DMS114 treated with DMSO at 0.1 percent for 48 hours (cell line): Measurements from ENCODE around the gene SPTAN1.
"Not testable (repeated sequence)": the region's sequence is repeated elsewhere in the genome, so short reads cannot be mapped to it uniquely, and the experiment has no call there.

Source experiments
- DNase-seq: peaks from one replicate; lab custom pipeline; 2025; ENCODE audit not compliant: unreplicated experiment; lab: John Stamatoyannopoulos, UW

SPTAN1 gene

DNA sequence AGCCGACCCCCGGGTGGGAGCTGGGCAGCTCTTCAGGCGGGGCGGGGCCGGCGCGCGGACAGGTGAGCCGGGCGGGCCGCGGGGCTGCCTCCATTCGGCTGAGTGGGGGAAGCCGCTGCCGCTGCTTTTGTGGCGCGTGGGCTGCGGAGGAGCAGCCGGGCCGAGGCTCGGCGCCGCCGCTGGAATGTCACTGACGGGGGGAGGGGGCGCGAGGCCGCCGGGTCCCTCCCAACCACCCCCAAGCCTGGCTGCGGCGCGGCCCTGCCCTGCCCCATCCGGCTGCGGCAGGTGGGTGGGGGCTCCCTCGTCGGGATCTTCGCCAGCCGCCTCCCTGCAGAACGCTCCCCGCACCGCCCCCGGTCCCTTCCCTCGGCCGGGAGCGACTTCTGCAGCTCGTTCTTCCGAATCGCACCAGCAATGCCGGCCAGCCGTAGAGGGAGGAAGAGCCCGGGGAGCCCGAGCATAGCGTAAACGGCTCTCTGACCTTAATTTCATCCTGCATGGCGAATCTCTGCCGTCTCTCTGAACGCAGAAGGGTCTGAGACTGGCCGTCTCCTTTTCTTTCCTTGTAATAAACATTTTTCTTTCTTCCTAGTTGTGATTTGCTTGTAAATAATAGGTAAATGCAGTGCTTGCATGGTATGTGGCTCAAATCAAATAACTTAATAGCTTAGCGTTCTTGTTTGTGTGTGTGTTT lies 505 bp downstream of the SPTAN1 start:
- no peak for DNase-seq

DNA sequence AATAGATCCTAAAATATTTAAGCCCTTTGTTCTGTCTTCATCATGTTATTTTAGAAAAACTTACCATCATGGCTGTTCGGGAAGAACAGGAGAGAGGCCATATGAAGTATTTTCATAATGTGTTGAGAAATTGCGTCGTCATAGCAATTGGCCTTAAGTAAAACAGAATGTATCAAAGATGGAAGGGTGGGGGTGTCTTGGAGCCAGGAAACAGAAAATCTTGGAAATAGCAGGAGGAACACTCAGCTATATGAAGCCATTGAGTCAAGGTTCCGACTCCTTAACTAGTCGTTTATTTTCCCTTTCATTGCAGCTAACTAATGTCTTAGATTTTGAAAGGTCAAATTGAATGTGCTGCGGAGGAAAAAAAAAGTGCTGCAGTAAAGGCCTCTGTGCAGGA lies 1.3 kb downstream of the SPTAN1 start:
- peak; percentile 27 for DNase-seq

DNA sequence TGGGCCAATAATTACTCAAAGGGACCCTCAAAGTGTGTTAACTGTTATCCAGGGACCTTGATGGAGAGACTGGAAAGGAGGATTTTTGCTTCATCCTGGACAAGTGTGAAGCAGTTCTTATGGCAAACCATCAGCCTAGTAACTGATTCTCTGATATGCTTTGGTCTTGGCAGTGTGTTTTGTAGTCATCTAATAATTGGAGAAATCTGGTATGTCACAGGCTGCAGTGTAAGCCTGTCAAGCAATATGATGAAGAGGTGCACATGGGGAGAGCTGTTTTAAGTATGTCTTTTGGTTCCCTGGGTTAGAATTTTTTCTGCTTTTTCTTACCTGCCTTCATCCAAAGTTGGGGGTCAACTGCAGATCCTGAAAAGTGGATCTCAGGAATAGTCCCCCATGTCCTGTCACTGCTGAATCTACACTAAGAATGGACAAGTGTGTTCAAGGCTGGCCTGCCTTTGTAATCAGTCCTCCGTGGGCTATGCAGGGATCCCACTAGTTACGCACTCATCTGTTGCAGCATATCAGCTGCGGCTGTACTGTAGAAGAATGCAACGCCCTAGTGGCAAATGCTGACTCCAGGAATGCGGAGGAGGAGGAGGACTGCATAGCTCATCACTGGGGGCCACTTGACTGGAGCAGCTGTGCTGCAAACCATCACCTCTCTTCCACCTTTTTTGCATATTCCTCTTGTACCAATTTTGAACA lies 1.9 kb downstream of the SPTAN1 start:
- peak; percentile 41 for DNase-seq

DNA sequence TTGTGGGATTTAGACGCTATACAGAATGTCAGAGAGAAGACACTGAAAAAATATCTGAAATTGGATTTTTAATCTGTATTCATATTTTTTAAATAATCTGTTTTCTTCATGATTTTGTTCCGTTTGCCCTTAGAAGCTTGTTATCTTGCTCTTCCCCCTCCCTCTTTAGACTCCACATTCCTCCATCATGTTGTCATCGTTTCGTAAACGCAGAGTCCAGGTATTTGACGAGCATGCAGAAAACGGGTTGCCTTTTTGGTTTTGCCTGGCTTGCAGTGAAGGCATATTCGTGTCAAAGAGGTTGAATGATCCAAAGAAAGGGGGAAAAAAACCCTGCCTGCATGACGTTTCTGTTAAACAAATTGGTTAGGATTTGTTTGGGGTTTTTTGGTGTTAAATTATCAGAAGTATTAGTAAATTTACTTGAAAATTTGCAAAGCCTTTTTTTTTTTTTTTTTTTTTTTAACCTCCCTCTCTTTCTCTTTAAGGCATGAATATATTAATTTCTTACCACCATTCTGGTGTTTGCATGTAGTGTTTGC lies 2.9 kb downstream of the SPTAN1 start:
- no peak for DNase-seq

DNA sequence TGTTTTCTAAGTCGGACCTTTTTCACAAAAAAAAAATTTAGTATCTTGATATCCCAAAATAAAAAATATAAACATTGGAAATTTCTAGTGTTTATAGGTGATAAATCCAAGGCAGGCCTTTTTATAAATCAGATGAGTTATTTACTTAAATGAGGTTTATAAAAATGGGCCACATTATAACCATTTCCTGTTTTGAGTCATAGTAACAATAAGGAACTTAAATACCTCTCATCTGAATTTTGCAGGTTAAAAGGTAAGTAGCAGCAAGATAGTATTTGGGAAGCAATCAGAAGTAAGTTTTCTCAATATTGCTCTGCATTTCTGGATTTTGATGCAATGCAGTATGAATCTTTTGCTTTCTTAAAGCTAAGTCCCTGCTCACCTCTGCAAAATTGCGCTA lies 3.9 kb downstream of the SPTAN1 start:
- no peak for DNase-seq

DNA sequence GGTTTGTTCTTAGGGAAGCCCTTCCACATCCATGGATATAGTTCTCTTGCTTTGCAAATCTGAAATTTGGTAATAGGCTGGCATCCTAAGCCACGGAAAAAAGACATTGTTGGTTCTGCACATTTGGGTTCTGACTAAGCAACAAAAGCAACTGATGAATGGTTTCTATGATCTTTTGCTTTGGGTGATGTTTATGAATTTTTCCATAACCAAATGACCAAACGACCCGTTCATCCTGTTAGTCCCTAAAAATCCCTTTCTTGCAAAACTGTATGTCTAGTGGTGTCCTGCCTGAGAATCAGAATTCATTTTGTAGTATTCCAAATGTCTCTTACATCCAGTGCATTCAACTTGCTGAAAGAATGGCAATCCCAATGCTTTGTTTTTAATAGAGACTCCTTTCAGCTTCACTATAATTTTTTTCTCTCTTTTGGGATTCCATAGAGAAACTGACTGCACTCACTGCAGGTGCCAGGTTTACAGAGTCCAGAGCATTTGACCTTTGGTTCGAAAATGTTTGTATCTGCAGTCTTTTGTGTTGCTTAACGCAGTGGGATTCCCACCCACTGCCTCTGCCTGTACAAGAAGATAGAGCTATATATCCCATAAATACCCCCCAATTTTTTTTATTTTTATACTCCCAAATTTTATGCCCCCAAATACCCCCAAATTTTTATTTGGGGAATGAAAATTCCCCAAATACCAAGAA lies 4.7 kb downstream of the SPTAN1 start:
- no peak for DNase-seq

DNA sequence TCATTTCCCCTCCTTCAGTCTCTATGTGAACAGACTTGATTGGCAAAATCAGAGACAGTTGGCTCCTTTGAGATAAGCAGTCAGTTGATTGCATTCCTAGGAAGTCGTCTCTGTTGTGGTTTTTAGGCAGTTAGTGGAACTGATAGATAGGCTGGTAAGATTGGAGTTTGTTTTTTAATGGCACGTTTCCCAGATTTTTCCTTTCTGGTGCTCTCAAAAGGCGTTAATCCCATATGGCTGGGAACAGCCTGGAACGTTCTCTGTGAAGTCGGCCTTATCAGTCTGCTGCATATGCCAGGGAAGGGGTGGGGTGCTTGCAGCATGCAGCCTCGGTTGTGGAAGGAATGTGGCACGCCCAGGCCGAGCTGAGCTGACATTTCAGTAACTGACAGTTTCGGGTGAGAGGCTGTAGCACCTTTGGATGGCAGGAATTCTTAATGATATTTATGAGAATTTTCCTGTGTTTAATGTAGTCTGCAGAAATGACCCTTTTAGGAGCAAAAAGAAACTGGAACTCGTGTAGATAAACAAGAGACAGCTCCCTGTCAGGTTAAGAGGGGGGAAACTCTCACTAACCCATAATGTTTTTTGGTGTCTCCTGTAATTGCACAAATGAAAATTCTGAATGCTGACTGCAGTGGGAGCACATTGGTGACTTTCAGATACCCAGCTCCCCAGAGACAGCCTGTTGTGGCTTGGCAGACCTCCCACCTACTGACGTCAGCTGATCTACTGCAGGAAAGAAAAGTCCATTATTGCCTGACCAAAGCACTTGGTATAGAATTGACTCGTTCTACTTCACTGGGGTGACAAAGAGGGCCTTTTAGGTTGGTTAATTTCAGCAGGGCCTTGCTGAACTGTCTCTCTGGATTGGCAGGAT lies 6.3 kb downstream of the SPTAN1 start:
- DNase-seq: no peak

DNA sequence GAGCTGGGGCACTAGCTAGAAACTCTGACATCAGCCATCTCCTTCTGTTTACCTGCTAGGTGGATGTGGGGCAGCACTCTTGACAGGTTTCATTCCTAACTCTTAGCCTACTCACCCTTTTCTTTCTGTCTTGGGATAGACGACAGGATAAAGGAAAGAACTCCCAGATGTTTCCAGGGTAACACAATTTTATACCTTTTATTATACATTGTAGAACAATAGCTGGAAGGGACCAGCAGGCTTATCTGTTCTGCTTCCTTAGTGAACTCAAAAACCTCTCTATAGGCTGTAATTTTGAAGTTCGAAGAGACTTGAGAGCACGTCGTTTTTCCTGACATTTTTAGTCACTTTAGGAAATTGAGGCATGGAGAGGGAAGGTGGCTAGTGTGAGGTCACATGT lies 13.2 kb downstream of the SPTAN1 start:
- DNase-seq: no peak

DNA sequence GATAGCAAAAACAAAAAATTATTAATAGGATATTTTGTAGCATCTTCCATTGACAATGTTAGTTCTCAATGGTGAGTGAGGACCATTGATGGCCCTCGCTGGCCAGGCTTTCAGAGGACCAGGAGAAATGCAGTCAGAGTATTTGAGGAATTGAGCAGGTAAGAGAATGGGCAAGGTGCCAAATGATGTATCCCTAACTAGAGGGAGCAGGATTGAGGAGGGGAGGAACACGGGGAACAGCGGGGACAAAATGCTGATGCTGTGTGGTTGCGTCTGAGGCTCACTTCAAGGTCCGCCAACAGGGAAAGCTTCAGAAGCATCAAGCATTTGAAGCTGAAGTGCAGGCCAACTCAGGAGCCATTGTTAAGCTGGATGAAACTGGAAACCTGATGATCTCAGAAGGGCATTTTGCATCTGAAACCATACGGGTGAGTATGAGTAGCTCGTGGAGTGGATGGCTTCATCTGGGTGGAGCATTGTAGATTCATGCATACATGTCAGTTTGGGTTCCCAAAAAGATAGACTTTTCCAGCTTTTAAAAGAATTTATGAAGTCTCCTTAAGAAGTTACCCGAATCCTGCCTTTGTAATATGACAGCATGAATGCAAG lies 16.2 kb downstream of the SPTAN1 start:
- DNase-seq: no peak

DNA sequence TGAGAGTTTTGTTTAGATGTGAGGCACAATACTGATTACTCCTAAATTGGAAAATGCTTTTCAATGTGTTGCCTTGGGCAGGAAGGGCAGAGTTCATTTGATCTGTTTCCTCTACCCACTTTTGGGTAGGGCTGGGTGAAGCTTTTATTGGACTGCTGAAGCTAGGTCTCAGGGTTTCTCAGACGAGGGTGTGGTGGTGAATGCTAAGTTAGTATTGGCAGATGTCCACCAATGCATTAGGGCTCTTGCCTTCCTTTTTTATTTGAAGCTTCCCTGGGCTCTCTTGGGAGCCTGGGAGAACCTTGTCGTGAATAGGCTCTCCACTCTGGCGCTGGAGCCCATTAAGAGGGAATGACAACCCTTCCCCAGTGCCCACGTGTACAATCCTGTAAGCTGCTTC lies 23.1 kb downstream of the SPTAN1 start:
- DNase-seq: no peak

DNA sequence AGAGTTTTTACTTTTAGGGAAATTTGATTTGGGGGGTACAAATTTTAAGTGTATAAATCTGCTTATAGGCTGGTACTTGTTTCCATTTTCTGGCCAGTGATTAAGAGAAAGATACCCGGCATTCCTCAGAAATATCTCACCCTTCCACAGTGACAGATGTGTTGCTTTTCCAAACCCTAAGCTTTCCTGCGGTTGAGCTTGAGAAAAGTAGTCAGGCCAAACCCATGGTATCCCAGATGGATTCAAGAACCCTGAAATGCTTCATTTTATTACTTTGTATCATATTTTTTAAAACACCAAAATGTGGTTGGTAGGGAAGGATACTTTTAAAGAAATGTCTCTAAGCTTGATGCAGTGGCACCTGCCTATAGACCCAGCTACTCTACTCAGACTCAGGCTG lies 23.5 kb downstream of the SPTAN1 start:
- no peak for DNase-seq

DNA sequence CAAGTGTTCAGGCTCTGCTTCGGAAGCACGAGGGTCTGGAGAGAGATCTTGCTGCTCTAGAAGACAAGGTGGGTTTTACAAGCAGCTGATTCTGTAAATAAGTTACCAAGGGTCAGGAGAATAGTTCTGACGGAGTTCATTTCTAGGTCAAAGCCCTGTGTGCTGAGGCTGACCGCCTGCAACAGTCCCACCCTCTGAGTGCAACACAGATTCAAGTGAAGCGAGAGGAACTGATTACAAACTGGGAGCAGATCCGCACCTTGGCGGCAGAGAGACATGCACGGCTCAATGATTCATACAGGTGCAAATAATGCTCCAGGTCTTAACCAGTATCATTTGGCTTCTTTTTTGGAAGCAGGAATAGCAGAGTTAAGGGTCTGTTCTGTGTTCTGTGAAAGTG lies 24.8 kb downstream of the SPTAN1 start:
- DNase-seq: no peak

DNA sequence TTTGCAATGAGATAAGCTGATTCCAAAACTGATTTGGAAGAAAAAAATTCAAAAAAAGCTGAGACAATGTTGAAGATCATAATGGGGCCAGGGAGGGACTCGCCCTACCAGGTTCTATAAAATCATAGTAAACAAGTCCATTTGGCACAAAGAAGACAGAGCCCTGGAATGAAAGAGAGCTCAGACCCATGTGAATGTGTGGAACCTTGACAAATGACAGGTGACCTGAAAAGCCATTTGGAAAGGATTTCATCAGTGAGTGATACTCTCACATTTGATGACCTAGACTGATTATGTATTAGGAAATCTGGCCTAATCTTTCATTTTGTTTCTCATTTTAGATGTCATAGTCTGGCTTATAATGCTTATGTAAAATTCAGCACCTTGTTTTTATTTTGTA lies 26.8 kb downstream of the SPTAN1 start:
- no peak for DNase-seq

DNA sequence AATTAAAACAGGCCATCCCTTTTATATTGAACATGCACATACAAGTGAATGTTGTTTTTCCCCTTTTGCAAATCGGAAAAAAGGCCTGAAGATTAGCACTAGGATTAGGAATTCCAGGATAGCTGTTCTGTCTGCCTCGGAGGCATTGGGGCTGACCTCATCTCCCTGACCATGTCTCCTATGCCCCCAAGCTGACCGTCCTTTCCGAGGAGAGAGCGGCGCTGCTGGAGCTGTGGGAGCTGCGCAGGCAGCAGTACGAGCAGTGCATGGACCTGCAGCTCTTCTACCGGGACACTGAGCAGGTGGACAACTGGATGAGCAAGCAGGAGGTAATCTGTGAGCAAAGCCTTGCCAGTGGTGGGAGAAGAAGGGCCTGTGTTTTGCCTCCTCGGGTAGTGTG lies 28.3 kb downstream of the SPTAN1 start:
- DNase-seq: no peak

DNA sequence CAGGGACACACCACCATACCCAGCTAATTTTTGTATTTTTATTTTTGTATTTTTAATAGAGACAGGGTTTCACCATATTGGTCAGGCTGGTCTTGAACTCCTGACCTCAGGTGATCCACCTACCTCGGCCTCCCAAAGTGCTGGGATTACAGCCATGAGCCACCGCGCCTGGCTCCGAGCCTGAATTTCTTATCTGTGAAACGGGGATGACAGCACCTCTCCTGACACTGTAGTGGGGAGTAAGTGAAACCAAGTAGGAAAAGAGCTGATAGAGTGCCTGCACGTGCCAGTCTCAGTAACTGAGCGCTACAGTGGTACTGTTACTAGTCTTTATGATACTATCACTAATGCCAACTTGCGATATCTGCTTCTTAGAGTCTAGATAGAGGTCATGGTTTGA lies 32.8 kb downstream of the SPTAN1 start:
- not testable (repeated sequence) for DNase-seq

DNA sequence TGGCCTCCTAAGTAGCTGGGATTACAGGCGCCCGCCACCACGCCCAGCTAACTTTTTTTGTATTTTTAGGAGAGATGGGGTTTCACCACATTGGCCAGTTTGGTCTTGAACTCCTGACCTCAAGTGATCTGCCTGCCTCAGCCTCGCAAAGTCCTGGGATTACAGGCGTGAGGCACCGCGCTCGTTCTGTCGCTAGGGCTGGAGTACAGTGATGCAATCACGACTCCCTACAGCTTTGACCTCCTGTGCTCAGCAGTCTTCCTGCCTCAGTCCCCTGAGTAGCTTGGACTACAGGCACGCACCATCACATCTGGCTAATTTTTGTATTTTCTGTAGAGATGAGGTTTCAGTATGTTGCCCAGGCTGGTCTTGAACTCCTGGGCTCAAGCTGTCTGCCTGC lies 34.5 kb downstream of the SPTAN1 start:
- DNase-seq: not testable (repeated sequence)

DNA sequence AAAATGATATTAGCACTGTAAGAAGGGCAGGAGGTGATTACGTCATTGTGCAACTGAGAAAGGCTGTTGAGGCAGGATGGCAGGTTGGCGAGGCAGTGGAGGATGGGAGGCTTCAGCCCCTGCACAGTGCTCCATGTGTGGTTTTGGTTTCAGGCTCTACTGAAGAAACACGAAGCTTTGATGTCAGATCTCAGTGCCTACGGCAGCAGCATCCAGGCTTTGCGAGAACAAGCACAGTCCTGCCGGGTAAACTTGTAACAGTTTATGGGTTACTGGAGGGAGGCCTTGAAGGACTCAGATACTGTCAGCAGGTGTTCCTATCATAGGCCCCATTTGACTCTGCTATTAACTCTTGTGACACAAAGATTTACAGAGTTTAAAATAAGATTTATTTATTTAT lies 35.1 kb downstream of the SPTAN1 start:
- no peak for DNase-seq

DNA sequence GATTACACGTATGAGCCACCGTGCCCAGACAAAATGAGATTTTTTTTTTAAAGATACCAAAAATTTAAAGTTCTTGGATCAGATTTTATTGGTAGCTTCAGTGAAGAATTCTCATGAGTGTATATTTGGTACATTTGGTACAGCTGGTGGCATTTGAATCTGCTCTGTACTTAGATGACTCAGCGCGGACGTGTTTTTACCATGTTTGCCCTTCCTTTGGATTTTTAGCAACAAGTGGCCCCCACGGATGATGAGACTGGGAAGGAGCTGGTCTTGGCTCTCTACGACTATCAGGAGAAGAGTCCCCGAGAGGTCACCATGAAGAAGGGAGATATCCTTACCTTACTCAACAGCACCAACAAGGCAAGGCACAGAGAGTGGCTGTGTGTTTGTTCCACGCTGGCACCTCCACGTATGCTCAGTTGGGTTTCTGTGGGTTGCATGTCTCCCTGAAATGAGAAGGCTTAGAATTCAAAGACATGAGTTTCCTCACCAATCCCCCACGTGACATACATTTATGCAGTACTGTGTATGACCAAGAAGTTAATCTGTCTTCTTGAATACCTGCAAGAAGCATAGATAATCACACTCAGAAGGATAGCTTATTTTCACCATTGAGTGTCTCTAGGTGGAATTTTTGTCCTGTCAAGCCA lies 36.3 kb downstream of the SPTAN1 start:
- no peak for DNase-seq

DNA sequence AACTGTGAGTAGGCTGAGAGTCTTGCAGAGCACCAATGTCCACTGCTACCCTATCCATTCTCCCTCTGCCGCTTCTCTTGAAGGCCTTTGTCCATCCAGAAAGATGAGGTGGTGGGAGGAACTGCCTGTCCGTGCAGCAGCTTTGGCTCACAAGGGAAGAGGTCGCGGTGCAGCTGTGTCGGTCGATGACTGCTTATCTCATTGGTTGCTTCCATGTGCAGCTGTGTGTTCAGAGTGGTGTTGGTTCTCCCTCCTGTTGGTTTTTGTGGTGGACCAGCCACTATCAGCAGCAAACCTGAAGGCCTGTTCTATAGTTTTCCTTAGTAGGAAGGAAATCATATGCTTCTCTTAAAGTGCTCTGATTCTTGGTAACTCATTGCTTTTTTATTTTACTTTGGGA lies 40.7 kb downstream of the SPTAN1 start:
- DNase-seq: no peak

DNA sequence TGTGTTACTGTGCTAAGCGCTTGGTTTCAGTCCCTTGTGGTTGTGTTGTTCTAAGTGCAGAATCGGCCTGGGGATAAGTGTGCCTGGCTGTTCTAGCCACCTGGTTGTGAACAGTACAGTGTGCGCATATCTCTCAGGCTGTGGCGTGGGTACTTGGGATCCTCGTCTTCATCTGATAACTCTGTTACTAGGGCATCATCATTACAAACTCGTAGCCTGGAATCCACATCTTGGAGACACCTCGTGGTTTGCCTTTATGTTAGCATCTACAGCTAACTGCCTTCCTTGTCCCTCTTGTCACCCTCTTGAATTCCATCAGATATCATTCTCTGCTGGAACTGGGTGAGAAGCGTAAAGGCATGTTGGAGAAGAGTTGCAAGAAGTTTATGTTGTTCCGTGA lies 41.5 kb downstream of the SPTAN1 start:
- DNase-seq: no peak
